HepG2 (cell line): ENCODE data around the gene PDE3A. TPM values are rescaled to one million over a fixed set of nuclear protein-coding genes. Genes with fewer than 3 reads are reported as not detected.

Experiments used
- ATAC-seq: fragments of 200-7000 bp; cut with Tn5 transposase; 3 replicates; pipeline ENCODE4 v1.9.1; 2020; ENCODE audit warnings: mild to moderate bottlenecking, moderate library complexity
- BruUV-seq: library from RNA; stranded (reverse); fragments of 400-500 nt; replicated peaks from 2 replicates; lab custom pipeline; 2021; lab: Mats Ljungman, UMichigan
- CTCF ChIA-PET: fragments of 300-600 bp; formaldehyde crosslinking; extraction: SDS; loops from one replicate; lab custom pipeline; 2021; ENCODE audit warnings: low total read pairs, inconsistent platforms, low intra/inter-chr PET ratio; lab: Yijun Ruan, JAX
- POLR2A ChIA-PET: fragments of 350-600 bp; sonication (Branson Sonifier 250); formaldehyde crosslinking; loops from one replicate; lab custom pipeline; 2020; ENCODE audit warnings: antibody characterized with exemption, inconsistent platforms; lab: Yijun Ruan, JAX
- DNase-seq: peaks from one replicate; pipeline ENCODE4 v3.0.0-alpha.2; 2015; ENCODE audit warnings: low spot score
- FAIRE-seq: peaks from 3 replicates; lab custom pipeline; 2011; peaks lifted over from hg19 to GRCh38; lab: Jason Lieb, UNC
- H2AFZ ChIP-seq: one replicate; pipeline ENCODE4 v1.6.1; 2011; ENCODE audit warnings: low read length, inconsistent platforms
- H3K27ac ChIP-seq: fragments of 300-600 bp; 3 replicates; pipeline ENCODE4 v1.8.0; 2011; ENCODE audit warnings: mixed run types, mild to moderate bottlenecking, mixed read lengths, low read length, inconsistent platforms; ENCODE audit not compliant: insufficient read depth; ENCODE audit errors: extremely low read length
- H3K27me3 ChIP-seq, 2 experiments: fragments of 200-600 bp in 1 of 2; 2 replicates in 1 of 2; 3 replicates in 1 of 2; pipeline versions ENCODE4 v1.6.0 to v1.8.0; 2011; ENCODE audit warnings: low read length in 2 of 2, mild to moderate bottlenecking in 2 of 2, moderate library complexity in 2 of 2, inconsistent platforms in 1 of 2; ENCODE audit not compliant: insufficient read depth in 2 of 2, control insufficient read depth in 1 of 2
- H3K36me3 ChIP-seq, 2 experiments: fragments of 200-600 bp in 1 of 2; replicated peaks in 1 of 2; 2 replicates in 1 of 2; 3 replicates in 1 of 2; pipeline versions ENCODE4 v1.5.1 to v1.8.0; 2011; ENCODE audit warnings: low read length in 2 of 2, inconsistent platforms in 1 of 2; ENCODE audit not compliant: insufficient read depth in 2 of 2, control insufficient read depth in 1 of 2
- H3K4me1 ChIP-seq: 2 replicates; pipeline ENCODE4 v1.5.1; 2012; ENCODE audit warnings: low read length, inconsistent platforms; ENCODE audit not compliant: insufficient read depth
- H3K4me2 ChIP-seq: 2 replicates; pipeline ENCODE4 v1.6.0; 2011; ENCODE audit warnings: low read depth, low read length, inconsistent platforms
- H3K4me3 ChIP-seq, 3 experiments: fragments of 200-600 bp in 1 of 3; sonication (generic), shearing (Covaris generic) in 1 of 3; replicated peaks in 1 of 3; 2 replicates each; pipeline ENCODE4 v1.5.1; 2011 to 2016; ENCODE audit warnings: low read length in 3 of 3, inconsistent platforms in 2 of 3, low read depth in 2 of 3, mild to moderate bottlenecking in 2 of 3, control low read depth in 1 of 3, mixed read lengths in 1 of 3; ENCODE audit not compliant: insufficient read depth in 1 of 3
- H3K79me2 ChIP-seq: one replicate; pipeline ENCODE4 v1.6.1; 2011; ENCODE audit warnings: low read length, inconsistent platforms; ENCODE audit not compliant: insufficient read depth
- H3K9ac ChIP-seq: 2 replicates; pipeline ENCODE4 v1.6.0; 2011; ENCODE audit warnings: mild to moderate bottlenecking, low read depth, low read length, inconsistent platforms; ENCODE audit not compliant: insufficient read depth
- H3K9me3 ChIP-seq: 2 replicates; pipeline ENCODE4 v1.5.1; 2012; ENCODE audit warnings: mild to moderate bottlenecking, low read length
- H4K20me1 ChIP-seq: 2 replicates; pipeline ENCODE4 v1.6.0; 2011; ENCODE audit warnings: inconsistent platforms, mild to moderate bottlenecking, low read length, moderate library complexity; ENCODE audit not compliant: insufficient read depth
- CENPX ChIP-seq: sonication (generic); formaldehyde crosslinking; IDR thresholded peaks from 2 replicates; pipeline ENCODE4 v1.9.0; 2021; ENCODE audit warnings: mild to moderate bottlenecking, missing genetic modification reagents, moderate library complexity
- KAT8 ChIP-seq: IDR thresholded peaks from 2 replicates; pipeline ENCODE4 v1.6.1; 2016; ENCODE audit warnings: missing genetic modification reagents, missing compliant biosample characterization
- NFE2L1 ChIP-seq: sonication (generic); formaldehyde crosslinking; IDR thresholded peaks from 2 replicates; pipeline ENCODE4 v1.4.0; 2020; ENCODE audit warnings: missing genetic modification reagents, mild to moderate bottlenecking, borderline replicate concordance
- ZFX ChIP-seq: sonication (generic); formaldehyde crosslinking; IDR thresholded peaks from 2 replicates; pipeline ENCODE4 v1.4.0; 2020; ENCODE audit warnings: mild to moderate bottlenecking, low read depth, missing genetic modification reagents, moderate library complexity
- ZNF354B ChIP-seq: sonication (generic); formaldehyde crosslinking; IDR thresholded peaks from 2 replicates; pipeline ENCODE4 v1.8.0; 2022; ENCODE audit warnings: mild to moderate bottlenecking, missing genetic modification reagents
- WGBS: methylation state at CpG from one replicate; pipeline ENCODE4 v1.1.6; 2017; ENCODE audit warnings: low lambda C conversion rate; 5-methylcytosine and 5-hydroxymethylcytosine counted together
- in situ Hi-C: cut with HindIII; loops from 2 replicates; pipeline ENCODE4 v1.10.0; 2017; ENCODE audit warnings: low pct_unique_long_range_greater_than_20kb; ENCODE audit not compliant: extremely low pct_ligation_motif_present
- intact Hi-C: fragments of 100-400 bp; cut with micrococcal nuclease; formaldehyde crosslinking; loops from one replicate; pipeline ENCODE4 v1.10.0; 2022; ENCODE audit not compliant: unreplicated experiment
- polyA plus RNA-seq, 8 experiments: library from polyadenylated mRNA; depleted of rRNA in 3 of 8; stranded (reverse) in 7 of 8; unstranded in 1 of 8; fragments of >200 nt; fragmentation: Illumina TruSeq in 4 of 8; extraction: Trizol in 4 of 8; gene quantifications; 2 replicates each; pipeline versions ENCODE4 v1.2.1 to v1.2.3, GENCODE V29; 2011 to 2016; ENCODE audit warnings: low read depth in 4 of 8, missing spikeins in 1 of 8, mixed read lengths in 1 of 8; ENCODE audit not compliant: insufficient read depth in 1 of 8
- total RNA-seq, 5 experiments: library from RNA; depleted of rRNA; stranded (reverse); fragments of >200 nt; fragmentation: Illumina TruSeq; extraction: Trizol; gene quantifications; 2 replicates each; pipeline ENCODE4 v1.2.3, GENCODE V29; 2016; ENCODE audit warnings: low read depth in 1 of 5
- TF ChIP-seq, protein P1 (sequence below): sonication (generic); formaldehyde crosslinking; IDR thresholded peaks from 2 replicates; pipeline ENCODE4 v1.4.0; 2020; ENCODE audit warnings: mild to moderate bottlenecking, missing genetic modification reagents
- TF ChIP-seq, protein P2 (sequence below): IDR thresholded peaks from 2 replicates; pipeline ENCODE4 v1.6.1; 2016; ENCODE audit warnings: low read depth
- TF ChIP-seq, protein P3 (sequence below): sonication (generic); formaldehyde crosslinking; IDR thresholded peaks from 2 replicates; pipeline ENCODE4 v1.8.0; 2022; ENCODE audit warnings: missing genetic modification reagents, mild to moderate bottlenecking, borderline replicate concordance
- TF ChIP-seq, protein P4 (sequence below): fragments of 450-650 bp; IDR thresholded peaks from 2 replicates; pipeline ENCODE4 v1.6.1; 2016

Gene PDE3A
- total and polyA plus RNA-seq, 2 of the 13 experiments (the other 11 are each of a cell fraction or from before 2014, with no cell fraction given): 0.77 to 1.5 TPM

DNA sequence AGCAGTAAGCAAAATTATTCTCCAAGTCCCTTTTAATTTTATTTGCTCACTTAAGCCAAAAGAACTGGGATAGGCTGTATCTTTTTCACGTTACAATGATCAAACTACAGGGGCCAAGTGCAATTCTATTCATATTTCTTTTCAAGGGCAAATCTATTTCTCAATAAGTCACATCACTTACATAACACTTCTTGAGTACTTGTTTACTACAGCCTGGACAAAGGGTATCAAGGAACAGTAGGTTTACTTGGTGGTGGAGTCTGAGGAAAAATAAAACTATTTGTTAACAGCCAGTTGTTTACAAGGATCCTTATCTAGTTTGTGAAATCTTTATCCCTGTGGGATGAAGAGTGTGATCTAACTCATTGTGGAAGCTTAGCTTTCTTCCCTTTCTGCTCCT, 72.1 kb downstream of the PDE3A start (continued):
- TF ChIP-seq, protein P1, sequence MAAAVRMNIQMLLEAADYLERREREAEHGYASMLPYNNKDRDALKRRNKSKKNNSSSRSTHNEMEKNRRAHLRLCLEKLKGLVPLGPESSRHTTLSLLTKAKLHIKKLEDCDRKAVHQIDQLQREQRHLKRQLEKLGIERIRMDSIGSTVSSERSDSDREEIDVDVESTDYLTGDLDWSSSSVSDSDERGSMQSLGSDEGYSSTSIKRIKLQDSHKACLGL (CRISPR knock-in tag): no peak
- TF ChIP-seq, protein P2, sequence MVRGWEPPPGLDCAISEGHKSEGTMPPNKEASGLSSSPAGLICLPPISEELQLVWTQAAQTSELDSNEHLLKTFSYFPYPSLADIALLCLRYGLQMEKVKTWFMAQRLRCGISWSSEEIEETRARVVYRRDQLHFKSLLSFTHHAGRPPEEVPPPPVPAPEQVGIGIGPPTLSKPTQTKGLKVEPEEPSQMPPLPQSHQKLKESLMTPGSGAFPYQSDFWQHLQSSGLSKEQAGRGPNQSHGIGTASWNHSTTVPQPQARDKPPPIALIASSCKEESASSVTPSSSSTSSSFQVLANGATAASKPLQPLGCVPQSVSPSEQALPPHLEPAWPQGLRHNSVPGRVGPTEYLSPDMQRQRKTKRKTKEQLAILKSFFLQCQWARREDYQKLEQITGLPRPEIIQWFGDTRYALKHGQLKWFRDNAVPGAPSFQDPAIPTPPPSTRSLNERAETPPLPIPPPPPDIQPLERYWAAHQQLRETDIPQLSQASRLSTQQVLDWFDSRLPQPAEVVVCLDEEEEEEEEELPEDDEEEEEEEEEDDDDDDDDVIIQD (CRISPR knock-in tag): no peak
- TF ChIP-seq ZNF354B (CRISPR knock-in tag) (no peak), NFE2L1 (CRISPR knock-in tag) (no peak), ZFX (CRISPR knock-in tag) (no peak)
- TF ChIP-seq, protein P3, sequence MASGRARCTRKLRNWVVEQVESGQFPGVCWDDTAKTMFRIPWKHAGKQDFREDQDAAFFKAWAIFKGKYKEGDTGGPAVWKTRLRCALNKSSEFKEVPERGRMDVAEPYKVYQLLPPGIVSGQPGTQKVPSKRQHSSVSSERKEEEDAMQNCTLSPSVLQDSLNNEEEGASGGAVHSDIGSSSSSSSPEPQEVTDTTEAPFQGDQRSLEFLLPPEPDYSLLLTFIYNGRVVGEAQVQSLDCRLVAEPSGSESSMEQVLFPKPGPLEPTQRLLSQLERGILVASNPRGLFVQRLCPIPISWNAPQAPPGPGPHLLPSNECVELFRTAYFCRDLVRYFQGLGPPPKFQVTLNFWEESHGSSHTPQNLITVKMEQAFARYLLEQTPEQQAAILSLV (CRISPR knock-in tag): no peak

DNA sequence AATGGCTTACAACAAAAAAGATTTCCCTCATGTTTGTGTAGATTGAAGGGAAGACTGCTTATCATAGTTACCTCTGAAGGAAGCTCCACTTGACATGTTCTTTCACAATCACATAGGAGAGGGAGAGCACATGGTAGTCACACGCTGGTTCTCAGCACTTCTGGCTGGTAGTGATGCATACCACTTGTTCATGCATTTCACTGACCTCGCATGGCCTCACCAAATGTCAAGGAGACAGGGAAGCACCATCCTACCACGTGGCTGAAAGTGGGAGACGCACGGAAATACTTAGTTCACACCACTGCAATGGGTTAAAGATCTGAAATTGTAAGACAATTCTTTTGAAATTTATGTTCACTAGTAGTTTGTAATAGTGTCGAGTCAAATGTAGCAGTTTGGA, 74.0 kb downstream of the PDE3A start:
- in situ Hi-C loops (no loop called here), intact Hi-C loops (no loop called here)
- Histone ChIP-seq H3K4me2 (no peak overlapping the region), H3K36me3 (no peaks in the 10 kb centered on the region), H3K27me3 (no peaks in the 10 kb centered on the region), H3K9me3 (no peaks in the 10 kb centered on the region), H2AFZ (no peak overlapping the region), H3K9ac (no peak overlapping the region), H3K79me2 (no peaks in the 10 kb centered on the region), H3K4me3 (no peak overlapping the region), H3K4me1 (no peaks in the 10 kb centered on the region), H3K27ac (no peak overlapping the region), H4K20me1 (no peaks in the 10 kb centered on the region)
- FAIRE-seq: no peak
- 5% methylated on average over 6 of the region's 6 CpGs for WGBS
- DNase-seq: no peak
- ChIA-PET CTCF (no interaction called here), POLR2A (no interaction called here)
- no peak for ATAC-seq
- no peak for TF ChIP-seq CENPX (CRISPR knock-in tag)
- no peak for TF ChIP-seq KAT8
- TF ChIP-seq, protein P4, sequence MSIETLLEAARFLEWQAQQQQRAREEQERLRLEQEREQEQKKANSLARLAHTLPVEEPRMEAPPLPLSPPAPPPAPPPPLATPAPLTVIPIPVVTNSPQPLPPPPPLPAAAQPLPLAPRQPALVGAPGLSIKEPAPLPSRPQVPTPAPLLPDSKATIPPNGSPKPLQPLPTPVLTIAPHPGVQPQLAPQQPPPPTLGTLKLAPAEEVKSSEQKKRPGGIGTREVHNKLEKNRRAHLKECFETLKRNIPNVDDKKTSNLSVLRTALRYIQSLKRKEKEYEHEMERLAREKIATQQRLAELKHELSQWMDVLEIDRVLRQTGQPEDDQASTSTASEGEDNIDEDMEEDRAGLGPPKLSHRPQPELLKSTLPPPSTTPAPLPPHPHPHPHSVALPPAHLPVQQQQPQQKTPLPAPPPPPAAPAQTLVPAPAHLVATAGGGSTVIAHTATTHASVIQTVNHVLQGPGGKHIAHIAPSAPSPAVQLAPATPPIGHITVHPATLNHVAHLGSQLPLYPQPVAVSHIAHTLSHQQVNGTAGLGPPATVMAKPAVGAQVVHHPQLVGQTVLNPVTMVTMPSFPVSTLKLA: peak; percentile 80
- BruUV-seq: no TSS peak
